ENCODE data around the gene OSER1.

Gene OSER1

DNA sequence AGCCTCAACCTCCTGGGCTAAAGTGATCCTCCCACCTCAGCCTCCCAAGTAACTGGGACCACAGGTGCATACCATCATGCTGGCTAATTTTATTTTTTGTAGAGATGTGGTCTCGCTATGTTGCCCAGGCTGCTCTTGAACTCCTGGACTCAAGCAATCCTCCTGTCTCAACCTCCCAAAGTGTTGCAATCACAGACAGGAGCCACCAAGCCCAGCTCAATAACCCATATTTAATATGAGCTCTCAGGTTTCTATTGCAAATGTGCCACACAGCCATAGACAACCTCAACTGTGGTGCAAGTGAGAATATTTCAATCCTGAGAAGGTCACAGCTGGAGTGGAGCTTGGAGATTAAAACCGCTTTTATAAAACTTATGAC is 38.0 kb downstream of the OSER1 start:
- no peak for FAIRE-seq

DNA sequence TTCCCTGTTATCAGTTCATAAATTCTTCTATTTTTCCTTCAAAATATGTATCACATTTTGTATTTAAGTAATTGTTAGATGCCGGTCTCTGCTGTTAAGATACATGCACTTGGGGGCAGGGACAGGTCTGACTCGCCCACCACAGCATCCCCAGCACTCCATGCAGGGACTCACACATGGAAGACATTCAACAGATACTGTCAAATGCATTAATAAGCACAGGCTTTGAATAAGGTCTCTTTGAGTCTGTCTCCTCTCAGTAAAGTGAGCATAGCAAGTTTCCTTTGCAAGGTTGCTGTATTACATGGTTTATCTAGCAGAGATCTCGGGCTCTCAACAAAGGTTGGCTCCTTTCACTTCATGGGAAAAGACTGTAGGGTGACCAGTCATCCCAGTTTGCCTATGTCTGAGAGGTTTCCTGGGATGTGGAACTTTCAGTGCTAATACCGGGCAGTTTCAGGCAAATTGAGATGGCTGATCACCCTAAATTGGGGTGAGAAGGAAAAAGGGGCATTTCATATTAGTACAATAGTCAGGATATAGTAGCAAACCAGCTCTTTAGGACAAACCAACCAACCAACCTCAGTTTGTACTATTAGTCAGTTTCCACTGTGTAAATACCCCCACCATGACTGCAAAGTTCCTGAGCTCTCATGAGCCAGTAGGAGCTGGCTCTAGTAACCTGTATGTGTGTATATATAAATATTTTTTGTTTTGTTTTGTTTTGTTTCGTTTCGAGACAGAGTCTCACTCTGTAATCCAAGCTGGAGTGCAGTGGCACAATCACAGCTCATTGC is 38.6 kb downstream of the OSER1 start:
- no peak for FAIRE-seq

DNA sequence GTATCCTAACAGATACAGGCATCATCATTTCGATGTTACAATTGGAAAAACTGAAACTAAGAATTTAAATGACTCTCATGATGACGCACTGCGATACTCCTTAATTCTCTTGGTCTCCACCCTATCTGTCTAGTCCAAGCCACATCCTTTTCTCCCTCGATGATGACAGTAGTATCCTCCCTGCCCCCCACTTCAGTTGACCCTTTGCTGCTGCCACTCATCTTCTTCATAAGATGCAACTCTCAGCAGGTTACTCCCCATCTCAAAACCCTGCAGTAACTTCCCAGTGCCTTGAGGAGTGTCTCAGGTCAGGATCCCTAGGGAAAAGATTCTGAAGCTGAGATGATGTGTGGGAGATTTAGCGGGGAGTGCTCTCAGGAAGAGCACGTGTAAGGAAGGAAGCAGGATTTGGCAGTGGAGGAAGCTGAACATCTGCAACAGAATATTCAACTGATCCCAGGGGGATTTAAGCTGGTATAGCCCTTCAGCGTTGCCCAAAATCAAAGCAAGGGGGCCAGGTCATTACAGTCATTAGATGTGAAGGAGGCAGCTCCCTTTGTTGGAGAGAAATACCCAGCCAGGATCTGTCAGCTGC is 39.7 kb downstream of the OSER1 start:
- no peak for FAIRE-seq

DNA sequence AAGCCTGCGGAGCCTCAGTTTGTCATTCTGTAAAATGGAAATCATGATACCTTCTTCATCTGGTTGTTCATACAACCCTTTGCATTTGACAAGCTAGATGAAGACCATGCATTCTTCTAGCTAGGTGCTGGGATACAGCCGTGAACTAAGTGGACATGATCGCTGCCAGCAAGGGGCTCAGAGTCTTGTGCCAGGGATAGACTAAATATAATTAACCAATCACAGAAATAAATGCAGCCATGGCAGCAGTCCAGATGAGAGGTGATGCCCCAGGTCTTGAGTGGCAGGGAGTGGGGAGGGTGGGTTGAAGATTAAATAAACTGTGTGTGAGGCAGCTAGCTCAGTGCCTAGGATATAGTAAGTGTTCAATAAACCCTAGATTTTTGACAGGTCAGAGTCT is 42.8 kb downstream of the OSER1 start:
- no peak for FAIRE-seq

DNA sequence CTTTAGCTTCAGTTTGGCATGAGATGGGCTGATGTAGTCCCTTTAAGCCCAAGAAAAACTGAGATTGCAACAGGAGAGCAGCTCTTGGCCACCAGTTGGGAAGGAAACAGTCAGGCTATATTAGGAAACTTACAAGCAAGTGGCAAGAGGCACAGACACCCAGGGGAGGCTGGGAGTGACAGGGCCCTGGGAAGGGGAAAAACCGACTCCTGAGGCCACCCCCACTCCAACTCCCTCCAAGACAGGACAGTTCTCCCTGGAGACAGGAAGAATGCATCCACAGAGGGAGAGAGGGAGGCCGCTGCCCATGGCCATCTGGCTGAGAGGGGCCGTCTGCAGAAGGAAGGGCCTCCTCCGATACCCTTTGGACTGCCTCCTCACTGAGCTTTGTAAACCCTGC is 44.1 kb downstream of the OSER1 start:
- FAIRE-seq: no peak

DNA sequence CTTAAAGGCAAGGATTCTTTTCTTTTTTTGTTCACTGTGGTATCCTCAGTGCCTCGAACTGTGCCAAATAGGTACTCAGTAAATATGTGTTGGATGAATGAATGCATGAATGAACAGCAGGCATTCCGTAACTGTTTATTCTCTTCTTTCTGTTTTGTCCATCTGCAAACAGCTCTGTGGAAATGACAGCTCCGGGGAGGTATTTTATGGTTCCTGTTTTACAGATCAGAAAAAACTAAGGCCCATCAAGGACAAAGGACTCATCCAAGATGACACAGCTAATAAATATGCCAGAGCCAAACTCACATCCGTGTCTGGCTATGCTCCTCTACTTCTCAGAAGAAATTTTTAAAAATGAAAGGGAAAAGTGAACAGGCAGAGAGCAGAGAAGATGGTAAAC is 44.6 kb downstream of the OSER1 start:
- FAIRE-seq: no peak

DNA sequence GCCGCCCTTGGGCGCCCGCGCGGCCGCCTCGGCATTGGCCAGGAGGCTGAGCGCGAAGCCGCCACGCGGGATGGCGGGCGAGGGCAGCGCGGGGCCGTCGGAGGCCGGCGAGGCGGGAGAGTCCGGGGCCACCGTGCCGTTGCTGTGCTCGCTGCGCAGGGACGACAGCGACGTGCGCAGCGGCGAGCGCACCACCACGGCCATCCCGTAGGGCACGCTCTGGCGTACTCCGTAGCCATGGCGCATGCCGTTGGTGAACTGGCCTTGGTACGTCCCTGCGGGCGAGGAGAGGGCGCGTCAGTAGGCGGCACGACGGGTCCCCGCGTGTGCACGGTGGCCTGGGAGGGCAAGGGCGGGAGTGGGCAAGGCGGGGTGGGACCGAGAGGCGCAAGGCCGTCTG is 50.4 kb downstream of the OSER1 start:
- no peak for FAIRE-seq

DNA sequence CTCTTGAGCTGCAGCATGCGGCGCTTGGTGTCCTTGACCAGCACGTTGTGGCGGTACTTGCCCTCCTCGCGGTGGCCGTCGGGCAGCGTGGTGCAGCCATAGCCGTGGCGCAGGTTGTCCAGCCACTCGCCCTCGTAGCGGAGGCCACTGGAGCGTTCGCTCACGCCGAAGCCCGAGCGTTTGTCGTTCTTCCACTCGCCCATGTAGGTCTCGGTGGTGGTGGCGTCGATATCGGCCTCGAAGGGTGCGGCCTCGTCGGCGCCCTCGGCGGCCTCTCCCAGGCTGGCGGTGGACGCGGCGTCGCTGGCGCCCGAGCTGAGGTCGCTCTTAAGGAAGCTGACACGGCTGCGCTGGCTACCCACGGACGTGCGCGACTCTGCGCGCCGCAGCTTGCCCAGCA is 50.9 kb downstream of the OSER1 start:
- no peak for FAIRE-seq

DNA sequence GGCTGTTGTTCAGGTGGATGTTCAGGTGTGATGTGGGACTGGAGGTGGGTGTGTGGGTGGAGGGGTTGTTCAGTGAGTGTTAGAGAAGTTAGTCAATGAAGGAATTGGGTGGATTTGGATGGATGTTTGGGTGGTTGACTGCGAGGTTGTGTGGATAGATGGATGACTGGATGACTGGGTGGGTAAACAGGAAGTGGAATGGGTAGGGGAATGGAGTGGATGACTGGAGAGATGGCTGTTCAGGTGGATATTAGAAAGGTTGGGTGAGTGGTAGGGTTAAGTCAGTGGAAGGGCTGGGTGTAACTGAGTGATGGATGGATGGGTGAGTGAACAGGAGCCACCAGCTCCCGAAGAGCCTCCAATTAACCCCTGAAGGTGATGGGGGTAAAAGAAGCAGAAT is 51.4 kb downstream of the OSER1 start:
- no peak for FAIRE-seq

DNA sequence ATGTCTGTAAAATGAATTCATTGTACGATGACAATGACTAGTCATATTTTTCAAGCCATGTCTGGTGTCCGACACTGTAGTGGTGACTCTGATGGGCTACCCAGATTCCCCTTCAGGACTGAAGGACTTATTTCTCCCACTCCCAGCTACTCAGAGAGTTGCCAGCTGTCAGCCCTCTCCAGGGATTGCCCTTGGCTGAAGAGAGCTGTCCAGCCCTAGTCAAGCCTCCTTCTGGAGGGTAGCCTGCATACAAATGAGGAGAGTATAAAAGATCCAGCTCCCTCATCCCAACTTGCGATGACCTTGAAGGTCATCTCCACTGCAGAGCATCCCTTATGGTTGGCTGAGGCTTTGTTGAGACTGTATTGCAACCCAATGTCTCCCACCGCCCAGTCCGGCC is 53.5 kb downstream of the OSER1 start:
- no peak for FAIRE-seq

DNA sequence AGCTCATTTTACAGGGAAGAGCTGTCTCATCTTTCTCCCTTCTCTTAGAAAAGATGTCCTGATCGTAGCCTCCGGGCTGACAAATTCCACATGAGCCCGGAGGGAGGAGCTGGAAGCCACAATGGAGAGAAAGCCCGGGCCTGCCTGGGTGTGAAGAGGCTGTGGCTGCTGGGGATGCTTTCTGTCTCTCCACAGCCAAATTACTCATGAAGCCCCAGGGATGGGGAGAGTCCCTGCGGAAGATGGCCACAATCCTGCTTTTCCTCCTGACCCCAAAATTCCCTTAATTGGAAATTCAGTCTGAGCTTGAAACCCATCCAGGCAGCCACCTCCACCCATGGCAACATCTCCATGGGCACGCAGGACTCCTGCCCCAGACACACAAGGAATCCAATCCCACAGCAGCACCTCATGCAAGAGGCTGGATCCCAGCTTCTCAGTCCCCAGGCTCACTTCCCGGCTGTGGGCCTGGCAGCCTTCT is 56.0 kb downstream of the OSER1 start:
- no peak for FAIRE-seq

DNA sequence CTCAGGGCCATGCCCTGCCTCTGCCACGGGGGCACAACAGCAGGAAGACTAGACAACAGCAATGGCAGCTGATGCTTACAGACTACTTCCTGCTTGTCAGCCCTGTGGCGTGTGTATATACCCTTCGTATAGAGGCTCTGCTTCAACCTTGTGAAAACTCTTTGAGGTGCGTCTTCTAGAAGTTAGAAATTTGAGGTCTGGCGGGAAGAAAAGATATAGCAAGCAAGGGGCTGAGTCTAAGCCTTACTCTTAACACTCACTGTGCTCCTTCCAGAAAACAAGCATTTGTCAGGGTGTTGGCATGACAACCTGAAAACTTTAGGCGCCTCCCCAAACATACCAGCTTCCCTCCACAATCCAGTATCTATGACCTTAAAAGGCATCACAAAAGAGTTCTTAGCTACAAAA is 56.9 kb downstream of the OSER1 start:
- no peak for FAIRE-seq

DNA sequence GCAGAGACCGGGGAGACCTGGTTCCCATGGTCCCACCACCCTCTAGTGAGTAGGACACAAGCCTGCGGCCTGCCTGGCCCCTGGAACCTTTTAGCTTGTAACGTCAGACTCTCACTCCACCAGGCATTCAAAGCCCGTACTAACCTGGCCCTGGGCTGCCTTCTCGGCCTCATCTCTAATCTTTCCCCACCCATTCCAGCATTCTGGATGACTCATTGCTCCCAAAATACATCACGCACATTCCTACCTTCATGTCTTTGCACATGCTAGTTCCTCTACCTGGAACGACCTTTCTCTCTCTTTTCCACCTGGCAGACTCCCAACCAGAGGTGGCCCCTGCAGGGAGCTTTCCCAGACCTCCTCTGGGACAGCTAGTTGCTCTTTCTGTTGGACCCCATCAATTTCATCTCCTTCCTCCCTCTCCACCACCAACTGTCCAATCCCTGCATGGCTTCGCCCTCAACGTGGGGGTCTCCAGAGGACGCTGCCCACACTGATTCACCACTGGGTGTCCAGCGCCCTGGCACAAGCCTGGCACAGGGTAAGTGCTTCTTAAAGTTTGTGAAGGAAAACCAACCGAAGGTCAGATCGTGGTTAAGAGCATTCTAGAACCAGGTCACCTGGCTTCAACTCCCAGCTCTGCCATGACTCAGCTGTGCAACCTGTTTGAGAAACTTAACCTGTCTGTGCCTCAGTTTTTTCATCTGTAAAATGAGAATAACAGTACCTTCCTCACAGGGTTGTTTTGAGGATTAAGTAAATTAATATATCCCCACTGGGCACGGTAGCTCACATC is 58.8 kb downstream of the OSER1 start:
- no peak for FAIRE-seq

DNA sequence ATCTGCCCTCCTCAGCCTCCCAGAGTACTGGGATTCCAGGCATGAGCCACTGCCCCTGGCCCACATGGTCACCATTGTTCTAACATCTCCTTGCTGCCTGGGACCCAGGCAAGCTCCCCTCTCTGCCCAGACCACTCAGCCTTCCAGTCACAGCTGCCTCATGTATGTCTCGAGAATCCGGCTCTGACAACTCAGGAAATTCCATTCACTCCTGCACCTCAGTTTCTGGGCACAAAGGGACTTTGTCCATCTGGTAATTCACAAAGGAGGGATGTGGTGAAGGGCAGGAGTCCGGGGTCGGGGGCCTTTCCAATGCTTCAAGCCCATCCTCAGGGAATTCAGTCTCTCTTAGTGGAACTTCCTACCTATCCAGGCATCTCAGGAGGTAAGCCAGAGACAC is 64.3 kb downstream of the OSER1 start:
- FAIRE-seq: no peak
